Activated CD8-positive, alpha-beta memory T cell treated with anti-CD3 and anti-CD28 coated beads, Interleukin-2, amount 50 U/mL, for 4 hours (primary cell): Measurements from ENCODE around the gene TNNI3.
"Not testable (repeated sequence)": the region's sequence is repeated elsewhere in the genome, so short reads cannot be mapped to it uniquely, and the experiment has no call there.

ENCODE experiments used
- DNase-seq: peaks from one replicate; pipeline ENCODE4 v3.0.0-alpha.2; 2020

TNNI3 gene

DNA sequence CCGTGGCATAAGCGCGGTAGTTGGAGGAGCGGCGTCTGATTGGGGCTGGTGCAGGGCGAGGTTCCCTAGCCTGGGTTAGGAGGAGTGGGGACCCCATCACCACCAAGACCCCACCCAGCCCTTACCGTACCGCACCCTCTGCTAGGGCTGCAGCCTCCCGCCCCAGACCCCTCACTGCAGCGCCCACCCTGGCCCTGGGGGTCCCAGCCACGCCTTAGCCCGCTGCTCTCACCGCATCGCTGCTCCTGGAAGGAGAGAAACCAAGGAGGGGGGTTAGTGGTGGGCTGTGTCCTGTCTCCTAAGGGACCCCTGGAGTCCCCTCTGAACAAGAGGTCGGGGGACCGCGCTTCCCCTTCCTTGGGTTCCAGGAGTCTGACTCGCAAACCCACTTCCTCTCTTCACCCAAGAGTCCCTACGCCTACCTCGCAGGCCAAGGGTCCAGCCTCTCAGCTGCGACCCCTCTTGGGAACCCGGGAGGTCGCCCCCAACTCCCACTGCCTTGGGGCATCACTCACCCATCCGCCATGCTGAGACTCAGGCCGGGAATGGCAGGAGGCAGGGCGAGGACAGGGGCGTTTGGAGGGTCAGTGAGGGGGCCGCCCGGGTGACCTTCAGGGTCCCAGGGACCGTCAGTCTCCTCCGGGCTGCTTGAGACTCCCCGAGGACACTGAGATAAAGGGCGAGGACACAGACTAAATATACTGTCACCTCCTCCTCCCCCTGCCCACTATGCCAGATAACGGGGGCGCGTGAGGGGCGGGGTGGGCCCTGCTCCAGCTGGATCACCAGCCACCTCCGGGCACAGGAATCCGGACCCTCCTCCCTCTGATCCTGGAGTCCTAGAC lies at the start of gene TNNI3:
TSS of gene TNNI3 (minus strand) at position 669 of the 845 bp plus-strand sequence. CDS start at position 526, 143 bp downstream.
- no peak for DNase-seq

DNA sequence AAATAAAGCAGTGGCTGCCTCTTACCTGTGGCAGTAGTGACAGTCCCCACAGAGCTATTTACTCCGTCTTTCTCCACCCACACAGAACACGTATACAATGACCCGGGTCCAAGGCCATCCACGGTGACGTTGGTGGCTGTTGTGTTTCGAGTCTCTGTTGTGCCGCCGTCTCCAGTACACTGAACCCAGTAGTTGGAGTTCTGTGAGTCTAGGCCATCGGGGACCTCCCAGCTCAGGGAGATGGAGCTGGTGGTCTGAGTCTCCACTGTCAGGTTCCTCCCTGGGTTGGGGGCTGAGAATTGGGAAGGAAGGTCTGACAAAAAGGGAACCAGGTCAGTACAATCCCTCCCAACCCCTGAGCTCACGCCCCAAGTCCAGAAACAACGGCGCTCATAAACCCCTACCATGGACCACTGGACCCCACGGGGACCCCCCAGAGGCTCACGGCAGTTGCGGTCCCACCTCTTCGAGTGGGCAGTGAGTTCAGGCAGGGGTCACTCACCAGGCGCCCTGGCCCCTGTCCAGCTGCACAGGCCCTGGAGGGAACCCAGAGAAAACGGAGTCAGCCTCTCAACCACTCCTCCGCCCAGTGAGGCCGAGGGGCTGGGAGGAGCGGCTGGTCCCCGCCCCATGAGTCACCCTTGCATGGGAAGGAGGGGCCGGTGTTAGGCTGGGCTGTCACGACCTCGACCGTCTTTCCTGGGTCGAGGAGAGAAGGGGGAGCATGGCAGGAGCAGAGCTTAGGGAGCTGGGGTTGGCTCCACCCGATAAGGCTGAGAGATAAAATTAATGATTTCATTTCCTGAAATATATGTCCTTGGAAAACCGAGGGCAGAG lies 49.4 kb upstream of the TNNI3 start:
- peak; percentile 45 for DNase-seq

DNA sequence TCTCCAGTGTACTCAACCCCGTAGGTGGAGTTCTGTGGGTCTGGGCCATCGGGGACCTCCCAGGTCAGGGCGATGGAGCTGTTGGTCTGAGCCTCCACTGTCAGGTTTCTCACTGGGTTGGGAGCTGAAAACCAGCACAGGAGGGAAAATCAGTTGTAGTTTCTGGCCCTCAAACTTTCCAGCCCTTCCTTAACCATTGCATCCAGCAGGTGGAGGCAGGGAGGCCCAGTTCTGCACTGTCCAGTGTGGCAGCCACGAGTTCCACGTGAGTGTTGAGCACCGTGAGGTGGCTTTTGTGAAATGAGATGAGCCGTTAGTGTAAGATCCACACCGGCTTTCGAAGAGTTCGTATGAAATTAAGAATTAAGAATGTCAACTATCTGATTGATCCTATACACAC lies 44.7 kb upstream of the TNNI3 start:
- not testable (repeated sequence) for DNase-seq

DNA sequence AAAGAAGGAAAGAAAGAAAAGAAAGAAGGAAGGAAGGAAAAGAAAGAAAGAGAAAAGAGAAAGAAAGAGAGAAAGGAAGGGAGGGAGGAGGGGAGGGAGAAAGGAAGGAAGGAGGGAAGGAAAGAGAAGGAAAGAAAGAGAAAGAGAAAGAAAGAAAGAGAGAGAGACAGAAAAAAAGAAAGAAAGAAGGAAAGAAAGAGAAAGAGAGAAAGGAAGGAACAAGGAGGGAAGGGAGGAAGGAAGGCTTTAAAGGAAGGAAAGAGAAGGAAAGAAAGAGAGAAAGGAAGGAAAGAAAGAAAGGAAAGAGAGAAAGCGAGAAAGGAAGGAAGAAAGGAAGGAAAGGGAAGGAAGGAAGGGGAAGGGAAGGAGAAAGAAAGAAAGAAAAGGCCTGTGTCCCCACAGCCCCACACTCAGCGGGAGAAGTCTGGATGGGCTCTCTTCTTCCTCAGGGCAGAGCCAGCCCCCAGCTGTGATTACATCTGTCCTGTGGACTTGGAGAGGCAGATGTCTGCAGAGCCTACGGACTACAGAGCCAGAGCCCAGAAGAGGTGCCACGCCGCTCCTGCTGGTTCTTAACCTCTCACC lies 42.2 kb upstream of the TNNI3 start:
- DNase-seq = no peak

DNA sequence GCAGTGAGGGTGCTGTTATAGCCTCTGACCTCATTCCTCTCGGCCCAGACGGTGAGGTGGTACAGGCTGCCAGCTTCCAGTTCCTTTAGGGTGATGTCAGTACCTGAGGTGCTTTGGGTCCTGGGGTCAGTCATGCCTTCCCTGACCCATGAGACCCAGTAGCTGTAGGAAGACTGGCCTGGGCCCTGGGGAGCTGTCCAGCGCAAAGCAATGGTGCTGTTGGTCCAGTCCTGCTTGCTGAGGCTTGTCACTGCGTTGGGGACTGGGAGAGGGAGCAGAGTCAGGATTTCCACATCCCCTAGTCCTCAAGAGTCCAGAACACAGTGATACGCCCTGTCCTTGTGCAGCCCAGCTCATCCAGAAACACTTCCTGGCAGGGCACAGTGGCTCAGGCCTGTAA lies 41.1 kb upstream of the TNNI3 start:
- DNase-seq = no peak

DNA sequence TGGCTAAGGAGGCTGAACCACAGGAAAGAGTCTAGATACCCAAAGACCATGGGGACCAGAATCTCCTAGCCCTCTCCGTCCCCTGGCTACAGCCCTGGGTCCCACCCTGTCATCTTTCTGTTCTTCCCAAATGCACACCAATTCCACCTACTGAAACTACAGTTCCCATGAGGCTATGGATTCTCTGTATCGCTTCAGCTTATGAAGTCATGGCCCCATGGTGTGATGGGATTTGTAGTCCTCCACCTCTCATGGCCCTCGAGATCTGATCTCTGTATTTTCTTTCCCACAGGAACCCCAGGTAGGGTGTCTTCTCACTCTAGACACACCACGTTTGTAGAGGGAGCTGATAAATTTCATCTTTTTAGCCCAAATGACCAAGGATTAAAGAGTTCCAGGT lies 40.0 kb upstream of the TNNI3 start:
- no peak for DNase-seq

DNA sequence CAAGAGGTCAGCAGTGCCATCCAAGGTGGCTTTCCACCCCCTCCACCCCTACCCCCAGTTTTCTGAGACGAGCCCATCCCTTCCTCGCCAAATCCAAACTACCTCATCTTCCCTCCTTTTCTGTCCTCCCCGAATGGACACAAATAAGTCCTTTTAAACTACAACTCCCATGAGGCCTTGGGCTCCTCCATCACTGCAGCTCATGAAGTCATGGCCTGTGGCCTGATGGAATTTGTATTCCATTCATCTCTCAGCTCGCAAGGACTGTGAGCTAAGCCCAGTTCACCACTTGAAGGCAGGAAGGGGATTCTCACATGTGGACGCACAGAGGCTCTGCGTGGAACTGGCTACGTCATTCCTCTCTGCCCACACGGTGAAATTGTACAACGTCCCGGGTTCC lies 39.3 kb upstream of the TNNI3 start:
- no peak for DNase-seq

DNA sequence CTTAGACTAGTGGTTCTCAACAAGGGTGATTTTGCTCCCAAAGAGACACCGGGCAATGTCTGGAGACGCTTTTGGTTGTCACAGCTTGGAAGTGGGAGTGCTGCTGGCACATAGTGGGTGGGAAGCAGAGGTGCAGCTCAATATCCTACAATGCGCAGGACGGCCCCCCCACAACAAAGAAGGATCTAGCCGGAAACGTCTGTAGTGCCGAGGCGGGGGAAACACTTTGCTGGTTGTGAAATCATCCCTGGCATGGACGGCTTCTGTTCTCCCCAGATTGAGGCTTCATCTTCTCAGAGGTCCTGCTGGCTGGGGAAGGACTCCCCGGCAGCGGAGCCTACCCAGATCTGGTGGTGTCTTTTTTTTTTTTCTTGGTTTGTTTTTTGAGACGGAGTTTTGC lies 35.9 kb upstream of the TNNI3 start:
- DNase-seq = no peak

DNA sequence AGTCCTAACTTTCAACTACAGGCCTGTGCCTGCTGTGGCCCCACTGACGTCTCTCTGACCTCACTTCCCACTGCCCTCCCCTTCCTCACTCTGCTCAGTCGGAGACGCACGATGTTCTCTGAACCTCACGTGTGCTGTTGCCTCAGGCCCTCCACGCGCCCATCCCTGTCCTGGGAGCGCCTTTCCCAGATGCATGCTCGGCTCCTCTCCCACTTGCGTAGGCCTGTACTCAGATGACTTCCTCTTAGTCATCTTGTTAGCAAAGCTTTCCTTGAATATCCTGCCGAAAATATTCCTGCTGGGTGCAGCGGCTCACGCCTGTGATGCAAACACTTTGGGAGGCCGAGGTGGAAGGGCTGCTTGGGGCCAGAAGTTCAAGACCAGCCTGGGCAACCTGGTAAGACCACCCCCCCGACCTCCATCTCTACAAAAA lies 31.9 kb upstream of the TNNI3 start:
- DNase-seq = no peak

DNA sequence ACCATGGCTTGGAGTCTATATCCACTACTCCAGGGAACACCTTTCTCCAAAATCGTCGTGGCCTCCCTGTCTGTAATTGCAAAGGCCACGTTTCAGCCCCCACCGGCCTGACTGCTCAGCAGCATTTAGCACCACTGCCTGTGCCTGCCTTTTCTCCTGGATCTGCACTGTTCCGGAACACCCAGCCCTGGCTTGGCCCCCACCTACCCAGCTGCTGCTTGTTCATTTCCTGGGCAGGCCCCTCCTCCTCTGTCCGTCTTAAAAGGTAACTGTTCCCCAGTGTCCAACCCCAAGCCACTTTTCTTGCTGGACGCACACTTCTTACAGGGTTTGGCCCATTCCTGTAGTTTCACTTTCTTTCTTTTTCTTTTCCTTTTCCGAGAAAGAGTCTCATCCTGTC lies 31.1 kb upstream of the TNNI3 start:
- DNase-seq = no peak

DNA sequence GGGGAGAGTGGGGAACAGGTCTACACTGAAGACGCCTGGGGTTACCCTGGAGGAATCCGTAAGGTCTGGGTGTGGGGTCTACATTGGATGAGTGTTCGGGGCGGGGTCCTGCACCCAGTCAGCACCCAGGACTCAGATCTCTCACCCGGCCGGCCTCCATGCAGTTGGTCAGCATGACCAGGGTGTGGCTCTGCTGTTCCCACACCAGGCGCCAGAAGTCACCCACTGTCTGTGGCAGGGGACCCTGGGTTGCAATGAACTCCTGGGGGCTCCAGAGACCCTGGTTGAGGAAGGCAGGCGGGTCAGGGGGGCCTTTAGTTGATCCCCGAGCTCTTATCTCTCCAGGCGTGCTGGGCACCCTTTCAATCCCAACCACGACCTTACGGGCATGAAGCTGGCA lies 28.5 kb upstream of the TNNI3 start:
- no peak for DNase-seq

DNA sequence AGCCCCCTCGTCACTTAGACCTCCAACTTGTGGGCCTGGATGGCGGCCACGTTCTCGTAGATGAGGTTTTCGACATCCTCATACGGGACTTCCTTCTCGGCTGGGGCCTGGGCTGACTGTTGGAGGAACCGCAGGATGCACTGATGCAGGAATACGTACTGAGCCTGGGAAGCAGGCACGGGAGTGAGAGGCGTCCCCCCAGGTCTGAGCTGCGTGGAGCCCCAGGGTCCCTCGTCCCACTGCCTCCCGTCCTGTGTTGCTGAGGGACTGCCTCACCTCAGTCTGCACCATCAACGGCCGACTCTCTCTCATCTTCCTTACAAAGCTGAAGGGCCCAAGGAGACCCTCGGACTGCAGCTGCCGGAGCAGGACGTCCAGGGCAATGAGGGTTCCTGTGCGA lies 24.2 kb upstream of the TNNI3 start:
- DNase-seq = no peak

DNA sequence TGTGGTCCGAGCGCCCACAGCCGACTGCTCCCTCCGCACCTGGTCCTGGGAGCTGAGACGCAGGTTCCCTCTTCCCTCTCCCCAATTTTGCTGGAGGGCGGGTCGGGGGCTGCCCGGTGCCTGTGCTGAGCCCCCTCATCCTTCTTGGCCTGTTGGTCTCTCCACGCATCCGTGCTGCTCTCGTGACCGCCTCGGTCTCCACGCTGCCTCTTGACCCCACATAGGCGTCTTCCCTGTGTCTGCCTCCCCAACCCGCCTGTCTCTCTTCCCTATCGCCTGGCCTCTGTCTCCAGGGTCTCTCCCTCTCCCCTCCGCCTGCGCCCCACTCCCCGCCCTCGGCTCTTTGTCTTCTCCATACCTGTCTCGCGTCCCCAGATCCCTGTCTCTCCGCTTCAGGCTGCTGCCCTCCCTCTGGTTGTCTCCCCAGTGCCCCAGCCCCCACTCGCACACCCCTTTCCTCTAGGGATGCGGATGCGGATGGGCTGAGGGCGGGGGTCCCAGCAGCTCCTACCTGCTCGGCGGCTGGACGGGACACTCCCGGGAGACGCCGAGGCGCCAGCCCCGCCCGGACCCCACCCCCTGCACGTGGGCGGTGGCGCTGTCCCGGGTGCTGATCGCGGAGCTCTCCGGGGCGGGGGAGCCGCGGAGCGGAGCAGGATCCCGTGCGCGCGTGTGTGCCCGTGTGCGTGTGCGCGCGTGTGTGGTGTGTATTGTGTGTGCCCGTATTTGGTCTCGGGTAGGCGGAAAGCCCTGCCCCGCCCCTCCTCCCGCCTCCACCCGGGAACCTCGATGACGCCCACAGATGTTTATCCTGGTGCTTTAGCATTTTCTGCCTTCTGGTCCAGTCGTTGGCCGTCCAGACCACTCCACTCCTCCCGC lies 22.3 kb upstream of the TNNI3 start, which contains the start of gene SYT5:
TSS of gene SYT5 (minus strand) at position 684 of the 879 bp plus-strand sequence. CDS start 1,248 bp downstream, outside the sequence.
- DNase-seq = peak; percentile 67

DNA sequence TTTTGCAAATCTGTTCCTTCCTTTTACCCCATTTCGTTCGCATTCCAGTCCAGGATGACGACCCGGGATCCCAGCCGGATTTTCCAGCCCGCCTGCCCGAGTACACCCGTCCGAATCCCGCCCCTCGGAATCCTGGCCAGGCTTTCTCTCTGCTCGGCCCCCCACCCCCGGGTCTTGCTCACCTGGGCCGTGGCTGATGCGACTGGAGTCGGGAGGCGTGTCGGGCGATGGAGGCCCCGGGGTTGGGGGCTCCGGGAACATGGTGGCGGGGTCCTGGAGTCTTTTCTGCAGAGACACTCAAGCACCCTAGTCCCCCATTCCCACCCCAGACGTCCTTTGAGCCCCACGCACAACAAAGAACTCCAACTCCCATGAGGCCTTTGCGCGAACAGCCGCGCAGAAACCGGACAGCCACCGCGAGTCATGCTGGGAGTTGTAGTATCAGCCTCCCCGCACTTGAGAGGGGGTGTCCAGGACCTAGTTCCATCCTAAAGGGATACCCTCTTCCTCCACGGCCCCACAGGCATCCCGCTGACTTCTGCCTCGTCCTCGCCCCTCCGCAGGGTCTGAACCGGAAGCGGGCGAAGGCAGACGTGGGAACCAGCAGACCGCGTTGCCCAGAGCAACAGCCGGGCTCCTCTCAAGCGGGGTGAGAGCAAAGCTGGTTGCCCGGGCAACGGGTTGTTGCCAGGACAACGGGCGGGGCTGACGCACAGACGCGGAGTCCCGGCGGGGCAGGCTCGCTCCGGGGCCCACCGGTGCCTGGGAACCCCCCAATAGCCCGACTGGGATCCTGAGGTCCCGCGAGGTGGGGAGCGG lies 21.5 kb upstream of the TNNI3 start:
- peak; percentile 93 for DNase-seq

DNA sequence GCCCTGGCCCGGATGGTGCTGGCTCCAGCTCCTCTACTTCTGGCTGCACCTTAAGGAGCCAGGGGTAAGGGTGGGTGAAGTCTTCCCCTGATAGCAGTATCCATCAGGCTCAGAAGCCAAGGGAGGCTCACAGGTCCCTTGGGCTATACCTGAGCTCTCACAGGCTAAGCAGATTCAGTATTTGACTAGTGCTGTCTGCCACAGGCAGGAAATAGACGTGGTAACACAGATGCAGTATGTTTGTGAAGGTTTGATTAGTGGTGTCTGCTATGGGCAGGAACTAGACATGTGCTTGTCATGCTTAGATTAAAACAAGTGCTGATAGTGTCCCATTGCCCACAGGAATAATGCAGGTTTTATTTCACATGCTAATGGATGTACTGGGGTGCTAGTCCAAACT lies 18.5 kb upstream of the TNNI3 start:
- no peak for DNase-seq

DNA sequence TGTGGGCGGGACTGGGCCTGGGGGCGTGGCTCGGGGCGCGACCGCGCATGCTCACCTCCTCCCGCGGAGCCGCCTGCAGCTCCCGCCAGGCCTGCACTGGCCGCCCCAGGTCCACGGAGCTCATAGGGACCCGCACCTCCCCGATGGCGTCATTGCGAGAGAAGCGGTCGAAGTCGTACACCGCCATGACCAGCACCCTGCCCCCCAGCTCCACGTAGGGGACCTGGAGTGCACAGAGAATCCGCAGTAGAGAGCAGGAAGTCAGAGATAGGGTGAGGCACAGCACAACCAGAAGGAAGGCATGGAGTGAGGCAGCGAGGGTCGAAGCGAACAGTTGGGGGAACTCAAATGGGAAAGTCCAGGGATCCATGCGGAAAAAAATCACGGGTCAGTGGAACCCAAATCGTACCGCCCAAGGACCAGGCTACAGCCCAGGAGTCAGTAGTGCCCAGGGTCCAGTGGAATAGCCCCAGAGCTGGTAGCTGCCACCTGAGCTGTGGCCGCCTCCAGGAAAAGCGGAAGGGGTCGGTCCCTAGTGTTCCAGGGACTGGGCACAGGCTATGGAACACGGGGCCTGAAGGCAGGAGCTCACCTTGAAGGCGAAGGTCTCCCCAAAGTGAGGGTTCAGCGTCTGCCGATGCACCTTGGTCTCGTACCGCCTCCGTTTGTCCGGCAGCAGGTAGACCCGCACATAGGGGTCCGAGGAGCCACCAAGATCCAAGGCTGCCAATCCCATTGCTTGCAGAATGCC lies 17.8 kb upstream of the TNNI3 start:
- DNase-seq = no peak

DNA sequence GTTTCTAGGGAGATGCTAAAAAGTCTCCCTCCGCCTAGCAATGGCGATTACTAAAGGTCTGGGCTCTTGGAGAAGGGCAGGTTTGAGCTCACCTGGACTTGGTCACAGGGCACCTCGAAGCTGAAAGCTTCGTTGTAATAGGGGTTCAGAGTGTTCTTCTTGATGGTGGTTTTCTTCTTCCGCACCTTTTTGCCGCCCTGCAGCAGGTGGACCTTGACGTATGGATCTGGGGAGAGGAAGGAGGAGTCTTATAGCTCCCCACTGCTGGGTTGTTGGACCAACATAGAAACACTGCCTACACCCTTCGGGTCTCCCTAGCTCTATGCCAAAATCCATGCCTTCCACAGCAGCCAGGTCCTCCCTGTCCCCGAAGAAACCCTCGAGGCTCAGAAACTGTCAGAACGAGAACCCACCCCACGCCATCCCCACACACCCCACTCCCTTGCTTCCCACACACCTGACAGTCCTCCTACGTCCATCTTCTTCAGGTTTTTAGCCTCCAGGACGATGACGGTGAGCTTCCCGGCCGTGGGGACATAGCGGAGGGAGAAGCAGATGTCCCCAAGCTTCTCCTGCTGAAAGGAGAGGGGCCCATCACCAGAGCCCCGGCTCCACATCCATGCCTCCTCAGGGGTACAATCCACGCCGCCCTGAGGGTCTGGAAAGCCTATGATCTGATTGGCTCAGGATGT lies 17.0 kb upstream of the TNNI3 start:
- DNase-seq = no peak

DNA sequence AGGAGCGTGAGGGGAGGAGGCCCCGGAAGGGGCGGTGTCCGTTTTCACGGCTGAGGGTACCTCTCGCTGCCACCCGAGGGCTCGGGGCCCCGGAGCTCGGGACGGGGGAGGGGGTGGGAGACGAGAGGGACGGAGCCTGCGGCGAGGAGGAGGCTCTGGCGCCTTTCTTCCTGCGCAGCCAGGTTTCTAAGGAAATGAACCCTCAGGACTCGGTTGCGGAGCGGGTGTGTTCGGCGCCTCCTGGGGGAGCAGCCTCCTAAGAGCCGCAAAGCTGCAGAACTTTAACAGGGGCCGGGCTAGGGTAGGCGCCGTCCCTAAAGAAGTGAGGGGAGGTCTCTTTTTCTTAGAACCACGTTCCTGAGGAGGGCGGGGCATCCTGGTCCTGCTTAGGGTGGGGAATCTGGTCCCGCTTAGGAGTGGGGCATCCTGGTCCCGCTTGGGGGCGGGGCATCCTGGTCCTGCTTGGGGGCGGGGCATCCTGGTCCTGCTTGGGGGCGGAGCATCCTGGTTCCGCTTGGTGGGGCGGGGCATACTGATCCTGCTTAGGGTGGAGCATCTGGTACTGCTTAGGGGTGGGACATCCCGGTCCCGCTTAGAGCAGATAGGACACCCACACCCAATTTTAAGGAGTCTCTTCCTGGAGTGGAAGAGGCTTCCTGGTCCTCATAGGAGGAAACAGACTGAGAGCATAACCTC lies 16.3 kb upstream of the TNNI3 start:
- no peak for DNase-seq

DNA sequence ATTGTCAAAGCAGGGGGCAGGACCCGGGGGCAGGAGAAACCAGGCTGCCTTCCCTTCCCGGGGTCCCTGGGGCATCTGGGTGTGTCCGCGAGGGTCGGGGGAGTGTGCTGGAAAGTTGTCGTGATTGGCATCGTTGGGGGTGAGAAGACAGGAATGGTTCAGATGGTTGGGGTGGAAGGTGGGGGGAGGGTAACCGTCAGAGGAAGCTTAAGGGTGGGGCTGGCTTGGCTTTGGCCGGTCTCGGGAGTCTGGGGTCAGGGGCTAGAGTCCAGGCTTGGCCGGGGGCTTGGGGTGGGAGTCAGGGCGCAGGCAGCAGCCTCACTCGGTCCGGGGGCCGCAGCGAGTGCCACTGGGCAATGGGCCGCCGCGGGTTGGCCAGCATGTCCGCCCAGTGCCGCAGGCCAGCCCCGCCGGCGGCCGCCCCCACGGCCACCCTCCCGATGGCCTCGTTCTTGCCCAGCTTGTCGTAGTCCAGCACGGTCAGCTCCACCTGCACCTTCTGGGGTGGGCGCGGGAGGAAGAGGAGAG lies 15.7 kb upstream of the TNNI3 start:
- no peak for DNase-seq
